OCI-LY1 (cell line): ENCODE results near the gene AKAP13.

Experiments
- H2AFZ ChIP-seq: fragments of 200-600 bp; sonication (generic), shearing (Covaris generic); 2 replicates; pipeline ENCODE4 v1.6.0; 2014; ENCODE audit warnings: antibody characterized with exemption, mild to moderate bottlenecking, low read length
- H3F3A ChIP-seq: fragments of 200-600 bp; sonication (generic), shearing (Covaris generic); 2 replicates; pipeline ENCODE4 v1.6.0; 2014; ENCODE audit warnings: mild to moderate bottlenecking, antibody characterized with exemption, low read length, moderate library complexity; ENCODE audit not compliant: insufficient read depth
- H3K27ac ChIP-seq: fragments of 200-600 bp; sonication (generic); 2 replicates; pipeline ENCODE4 v1.5.1; 2014; ENCODE audit warnings: low read length, mixed run types, mild to moderate bottlenecking, low read depth; ENCODE audit not compliant: poor library complexity, severe bottlenecking
- H3K27me3 ChIP-seq: fragments of 200-600 bp; sonication (generic); 2 replicates; pipeline ENCODE4 v1.6.0; 2014; ENCODE audit warnings: antibody characterized with exemption, mild to moderate bottlenecking, low read length, moderate library complexity; ENCODE audit not compliant: insufficient read depth
- H3K36me3 ChIP-seq: fragments of 200-600 bp; sonication (generic); 2 replicates; pipeline ENCODE4 v1.6.1; 2014; ENCODE audit warnings: mild to moderate bottlenecking, antibody characterized with exemption, low read length, moderate library complexity, mixed read lengths; ENCODE audit not compliant: insufficient read depth
- H3K4me1 ChIP-seq: fragments of 200-600 bp; sonication (generic); 2 replicates; pipeline ENCODE4 v1.5.1; 2014; ENCODE audit warnings: mild to moderate bottlenecking, low read length, moderate library complexity; ENCODE audit not compliant: insufficient read depth, severe bottlenecking
- H3K4me2 ChIP-seq: fragments of 200-600 bp; sonication (generic), shearing (Covaris generic); 2 replicates; pipeline ENCODE4 v1.6.1; 2014; ENCODE audit warnings: low read length
- H3K4me3 ChIP-seq: fragments of 200-600 bp; sonication (generic); 2 replicates; pipeline ENCODE4 v1.5.1; 2014; ENCODE audit warnings: low read length, low read depth, mild to moderate bottlenecking, mixed read lengths; ENCODE audit not compliant: poor library complexity, severe bottlenecking
- H3K79me2 ChIP-seq: fragments of 200-600 bp; shearing (Covaris generic); 2 replicates; pipeline ENCODE4 v1.6.1; 2016; ENCODE audit warnings: mixed run types, low read length, mixed read lengths; ENCODE audit not compliant: insufficient read depth
- H3K9ac ChIP-seq: fragments of 200-600 bp; sonication (generic), shearing (Covaris generic); 2 replicates; pipeline ENCODE4 v1.6.1; 2014; ENCODE audit warnings: mild to moderate bottlenecking, low read length, mixed read lengths
- H3K9me2 ChIP-seq: fragments of 200-600 bp; sonication (generic), shearing (Covaris generic); 2 replicates; pipeline ENCODE4 v1.6.1; 2014; ENCODE audit warnings: low read depth, mild to moderate bottlenecking, low read length, mixed read lengths
- H3K9me3 ChIP-seq: fragments of 200-600 bp; shearing (Covaris generic); 2 replicates; pipeline ENCODE4 v1.6.1; 2014; ENCODE audit warnings: low read length, mixed read lengths
- H4K20me1 ChIP-seq: fragments of 200-600 bp; sonication (generic), shearing (Covaris generic); 2 replicates; pipeline ENCODE4 v1.6.0; 2016; ENCODE audit warnings: mild to moderate bottlenecking, low read length; ENCODE audit not compliant: insufficient read depth
- CTCF ChIP-seq: fragments of 200-600 bp; sonication (generic), shearing (Covaris generic); IDR thresholded peaks from 2 replicates; pipeline ENCODE4 v1.5.1; 2017; ENCODE audit warnings: mild to moderate bottlenecking, antibody characterized with exemption, low read length, moderate library complexity, mixed read lengths
- EZH2 ChIP-seq: fragments of 200-600 bp; sonication (generic), shearing (Covaris generic); IDR thresholded peaks from 2 replicates; pipeline ENCODE4 v1.8.0; 2017; ENCODE audit warnings: borderline replicate concordance, mixed run types, mild to moderate bottlenecking, antibody characterized with exemption, low read length, moderate library complexity, mixed read lengths

Gene AKAP13

GRCh38 chr15:85792102-85792731 is 411.8 kb downstream of the AKAP13 start:
- Histone ChIP-seq H4K20me1 (no peaks in the 10 kb centered on the region), H3K9me2 (no peaks in the 10 kb centered on the region), H3K9me3 (no peaks in the 10 kb centered on the region), H3K27me3 (peaks cover 5% of the 10 kb centered on the region; the same call in 1 of the 2 replicates), H3K27ac (no peak overlapping the region), H3K4me1 (peaks cover 18% of the 10 kb centered on the region), H3F3A (no peaks in the 10 kb centered on the region), H3K36me3 (no peaks in the 10 kb centered on the region), H3K9ac (no peak overlapping the region), H2AFZ (no peak overlapping the region), H3K79me2 (no peaks in the 10 kb centered on the region), H3K4me3 (no peak overlapping the region), H3K4me2 (no peak overlapping the region)
- no peak for TF ChIP-seq CTCF
- TF ChIP-seq EZH2: no peak

- Histone ChIP-seq H3K27me3 (peaks cover 5% of the 10 kb centered on the region; the same call in 1 of the 2 replicates), H3F3A (no peaks in the 10 kb centered on the region), H3K9ac (no peak overlapping the region), H2AFZ (no peak overlapping the region), H3K27ac (no peak overlapping the region), H3K4me1 (peaks cover 18% of the 10 kb centered on the region), H3K4me3 (no peak overlapping the region), H3K9me3 (no peaks in the 10 kb centered on the region), H3K36me3 (no peaks in the 10 kb centered on the region), H3K4me2 (peak overlapping the region; percentile 82; the same call in 1 of the 2 replicates), H3K79me2 (no peaks in the 10 kb centered on the region), H4K20me1 (no peaks in the 10 kb centered on the region), H3K9me2 (no peaks in the 10 kb centered on the region)
- TF ChIP-seq EZH2 (no peak), CTCF (no peak)
Measured at GRCh38 chr15:85792912-85793590, 412.6 kb downstream of the AKAP13 start.

GRCh38 chr15:85793641-85794597 is 413.5 kb downstream of the AKAP13 start:
- H2AFZ ChIP-seq: no peak overlapping the region
- TF ChIP-seq CTCF (no peak), EZH2 (no peak)
- H3K27ac ChIP-seq: no peak overlapping the region
- no peaks in the 10 kb centered on the region for H3K79me2 ChIP-seq
- H3K9ac ChIP-seq: peak overlapping the region; percentile 69
- peaks cover 5% of the 10 kb centered on the region; the same call in 1 of the 2 replicates for H3K27me3 ChIP-seq
- no peaks in the 10 kb centered on the region for H3K36me3 ChIP-seq
- peaks cover 18% of the 10 kb centered on the region for H3K4me1 ChIP-seq
- H3F3A ChIP-seq: no peaks in the 10 kb centered on the region
- no peaks in the 10 kb centered on the region for H4K20me1 ChIP-seq
- no peaks in the 10 kb centered on the region for H3K9me2 ChIP-seq
- H3K9me3 ChIP-seq: no peaks in the 10 kb centered on the region
- peak overlapping the region; percentile 73 for H3K4me3 ChIP-seq
- H3K4me2 ChIP-seq: peak overlapping the region; percentile 82
